Jurkat, Clone E6-1 (cell line): ENCODE data around the gene TULP4.
A peak's percentile ranks its signal among the peaks of the same experiment; 100 is the strongest.
"Not testable (repeated sequence)": the region's sequence is repeated elsewhere in the genome, so short reads cannot be mapped to it uniquely, and the experiment has no call there.

Source experiments
- DNase-seq: peaks from one replicate; pipeline ENCODE4 v3.0.0-alpha.2; 2011; ENCODE audit warnings: low read depth, low spot score
- H3K4me3 ChIP-seq: 2 replicates; pipeline ENCODE4 v1.5.1; 2011; ENCODE audit warnings: mild to moderate bottlenecking, low read length, control low read depth, moderate library complexity

The TULP4 gene

DNA sequence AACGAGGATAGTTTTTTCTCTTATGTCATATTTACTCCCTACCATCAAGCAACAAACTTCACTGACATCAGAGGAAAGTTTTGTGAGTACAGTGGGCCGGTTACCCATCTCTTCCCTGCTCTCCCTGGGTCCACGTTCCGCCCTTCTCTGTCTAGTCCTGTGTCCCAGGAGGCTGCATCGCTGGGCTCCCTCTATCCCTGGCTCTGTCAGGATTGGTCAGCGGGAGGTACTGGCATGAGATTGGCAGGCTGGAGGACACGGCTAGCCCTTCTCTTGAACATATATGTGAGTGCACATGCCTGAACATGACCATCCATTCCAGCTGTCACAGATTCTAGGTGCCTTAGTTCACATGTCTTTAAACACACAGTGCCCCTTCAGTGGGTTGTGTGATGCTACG lies 217.4 kb downstream of the TULP4 start:
- H3K4me3 ChIP-seq, result no peak overlapping the region
- no peak for DNase-seq

DNA sequence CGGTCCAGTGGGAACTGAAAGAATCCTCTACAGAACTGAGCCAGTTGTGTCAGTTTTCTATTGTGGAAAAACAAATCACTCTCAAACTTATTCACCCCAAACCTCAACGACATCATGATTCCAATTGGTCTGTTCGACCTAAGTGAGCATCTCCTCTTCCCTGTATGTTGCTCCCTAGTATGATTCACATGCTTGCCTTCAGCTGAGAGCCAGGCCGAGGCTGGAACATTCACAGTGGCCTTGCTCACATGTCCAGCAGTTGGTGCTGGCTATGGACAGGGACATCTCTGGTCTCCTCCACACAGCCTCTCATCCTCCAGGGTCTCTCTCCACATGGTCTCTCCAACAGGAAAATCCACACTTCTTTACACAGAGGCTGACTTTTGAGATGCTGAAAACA lies 219.3 kb downstream of the TULP4 start:
- no peak overlapping the region for H3K4me3 ChIP-seq
- no peak for DNase-seq

- no peak for DNase-seq
Observed at GRCh38 chr6:158531970-158532369, 219.7 kb downstream of the TULP4 start.

DNA sequence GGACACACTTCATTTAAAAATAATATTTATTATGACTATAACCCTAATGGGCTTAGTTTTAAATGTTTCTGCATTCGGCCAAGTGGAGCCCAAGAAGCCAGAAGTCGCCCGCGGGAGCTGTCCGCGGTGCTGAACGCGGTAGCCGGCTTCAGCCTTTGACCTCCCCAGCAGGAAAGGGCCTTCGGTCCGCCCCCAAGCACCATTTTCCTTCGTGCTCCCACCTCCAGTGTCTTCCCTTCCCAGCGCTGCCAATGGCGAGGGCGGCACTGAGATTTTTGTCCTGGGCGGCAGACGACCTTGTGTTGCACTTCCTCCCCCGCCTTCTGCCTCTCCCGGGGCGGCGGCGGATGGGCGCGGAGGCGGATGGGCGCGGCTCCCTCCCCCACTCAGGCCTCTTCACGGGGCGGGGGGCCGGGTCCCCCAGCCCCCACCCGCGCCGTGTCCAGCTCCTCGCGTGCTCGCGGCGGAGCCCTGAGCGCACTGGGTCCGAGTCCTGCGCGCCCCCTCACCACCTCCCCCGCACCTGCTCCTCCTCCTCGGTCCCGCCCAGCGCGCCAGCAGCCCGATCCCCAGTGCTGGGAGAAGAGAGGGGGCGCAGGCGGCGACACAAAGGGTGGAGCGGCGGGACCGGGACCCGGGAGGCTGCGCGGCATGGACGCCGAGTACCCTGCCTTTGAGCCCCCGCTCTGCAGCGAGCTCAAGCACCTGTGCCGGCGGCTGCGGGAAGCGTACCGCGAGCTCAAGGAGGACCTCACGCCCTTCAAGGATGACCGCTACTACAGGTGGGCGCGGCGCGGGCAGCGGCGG lies 224.0 kb downstream of the TULP4 start:
- peak; percentile 32 for DNase-seq
- H3K4me3 ChIP-seq, result no peak overlapping the region

More at GRCh38 chr6:158531970-158532369, 219.7 kb downstream of the TULP4 start:
- no peak overlapping the region for H3K4me3 ChIP-seq

GRCh38 chr6:158536891-158537798 lies 224.9 kb downstream of the TULP4 start:
- peak overlapping the region; percentile 18 for H3K4me3 ChIP-seq
- no peak for DNase-seq

DNA sequence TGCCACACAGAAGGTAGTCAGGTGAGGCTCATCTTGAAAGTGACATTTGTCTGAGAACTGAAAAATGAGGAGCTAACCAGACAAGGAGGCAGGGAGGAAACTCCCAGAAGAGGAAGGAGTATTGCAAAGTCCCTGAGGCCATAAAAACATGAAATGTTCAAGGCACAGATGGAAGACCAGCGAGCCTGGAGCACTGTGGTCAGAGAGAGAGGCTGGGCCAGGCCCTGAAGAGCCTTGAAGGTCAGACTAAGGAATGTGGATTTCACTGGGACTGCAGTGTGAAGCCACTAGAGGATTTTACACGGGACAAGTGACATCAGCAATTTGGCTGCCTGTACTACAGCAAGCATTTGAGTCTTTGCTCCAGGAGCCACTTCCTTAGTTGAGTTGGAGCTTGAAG lies 226.5 kb downstream of the TULP4 start:
- no peak overlapping the region for H3K4me3 ChIP-seq
- DNase-seq, result no peak

DNA sequence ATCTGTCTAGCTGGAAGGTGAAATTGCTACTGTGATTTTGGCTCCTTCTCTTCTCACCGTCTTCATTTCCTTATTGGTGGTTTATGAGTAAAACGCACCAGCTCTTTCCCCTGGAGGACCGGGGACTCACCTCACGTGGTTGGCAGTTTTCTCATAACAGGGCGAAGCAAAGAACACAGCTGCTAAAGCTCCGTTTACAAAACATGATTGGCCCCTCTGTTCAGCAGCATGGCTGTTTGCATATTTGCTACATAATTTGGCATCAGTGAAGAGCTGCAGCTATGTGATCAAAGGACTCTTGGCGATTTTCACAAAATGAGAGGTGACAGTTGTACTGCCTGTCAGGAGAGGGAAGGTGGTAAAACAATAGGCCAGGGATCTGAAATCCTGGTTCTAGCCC lies 227.1 kb downstream of the TULP4 start:
- DNase-seq, result no peak
- no peak overlapping the region for H3K4me3 ChIP-seq

- H3K4me3 ChIP-seq, result no peak overlapping the region
- no peak for DNase-seq
Observed at GRCh38 chr6:158539881-158540280, 227.6 kb downstream of the TULP4 start.

- H3K4me3 ChIP-seq, result no peak overlapping the region
- DNase-seq, result no peak
Observed at GRCh38 chr6:158543606-158544185, 231.4 kb downstream of the TULP4 start.

- no peak overlapping the region for H3K4me3 ChIP-seq
- no peak for DNase-seq
Observed at GRCh38 chr6:158544428-158544827, 232.2 kb downstream of the TULP4 start.

DNA sequence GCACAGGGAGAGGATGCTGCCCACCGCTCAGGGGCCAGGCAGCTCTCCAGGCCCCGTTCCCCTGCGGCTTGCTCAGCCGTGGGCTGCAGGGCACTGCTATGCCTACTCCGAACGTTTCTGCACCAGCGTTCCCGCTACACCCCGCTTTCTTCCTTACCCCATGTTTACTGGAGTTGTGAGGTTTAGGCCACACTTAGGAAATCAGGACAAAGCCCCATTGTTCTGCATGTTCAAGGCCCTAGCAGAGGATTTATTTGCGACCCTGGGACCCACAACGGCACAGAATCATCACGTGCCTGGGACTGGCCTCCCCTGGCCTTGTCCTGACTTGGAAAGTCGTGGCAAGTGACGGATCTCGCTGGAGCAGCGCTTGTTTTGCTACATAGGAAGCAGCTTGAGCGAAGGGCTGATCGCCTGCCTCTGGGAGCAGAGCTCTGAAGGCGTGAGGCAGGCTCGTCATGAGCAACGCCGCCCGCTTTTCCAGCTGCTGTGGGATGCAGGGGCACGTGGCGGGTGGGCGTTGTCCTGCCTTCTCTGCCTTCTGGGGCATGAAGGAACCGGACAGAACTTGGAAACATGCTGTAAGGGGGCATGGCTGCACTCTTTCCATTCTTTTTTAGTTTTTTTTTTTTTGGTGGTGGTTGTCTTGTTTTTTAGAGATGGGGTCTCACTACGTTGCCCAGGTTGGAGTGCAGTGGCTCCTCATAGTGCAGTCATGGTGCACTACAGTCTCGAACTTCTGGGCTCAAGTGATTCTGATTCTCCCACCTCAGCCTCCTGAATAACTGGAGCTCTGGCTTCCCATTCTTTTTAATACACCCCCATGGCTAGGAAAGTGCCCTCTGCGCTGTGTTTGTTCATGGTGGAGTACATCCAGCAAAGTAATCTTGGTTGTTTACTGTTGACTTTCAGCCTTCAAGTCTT lies 233.0 kb downstream of the TULP4 start:
- no peak for DNase-seq
- H3K4me3 ChIP-seq, result no peak overlapping the region

GRCh38 chr6:158548418-158549161 lies 236.3 kb downstream of the TULP4 start:
- no peak overlapping the region for H3K4me3 ChIP-seq
- DNase-seq, result no peak

DNA sequence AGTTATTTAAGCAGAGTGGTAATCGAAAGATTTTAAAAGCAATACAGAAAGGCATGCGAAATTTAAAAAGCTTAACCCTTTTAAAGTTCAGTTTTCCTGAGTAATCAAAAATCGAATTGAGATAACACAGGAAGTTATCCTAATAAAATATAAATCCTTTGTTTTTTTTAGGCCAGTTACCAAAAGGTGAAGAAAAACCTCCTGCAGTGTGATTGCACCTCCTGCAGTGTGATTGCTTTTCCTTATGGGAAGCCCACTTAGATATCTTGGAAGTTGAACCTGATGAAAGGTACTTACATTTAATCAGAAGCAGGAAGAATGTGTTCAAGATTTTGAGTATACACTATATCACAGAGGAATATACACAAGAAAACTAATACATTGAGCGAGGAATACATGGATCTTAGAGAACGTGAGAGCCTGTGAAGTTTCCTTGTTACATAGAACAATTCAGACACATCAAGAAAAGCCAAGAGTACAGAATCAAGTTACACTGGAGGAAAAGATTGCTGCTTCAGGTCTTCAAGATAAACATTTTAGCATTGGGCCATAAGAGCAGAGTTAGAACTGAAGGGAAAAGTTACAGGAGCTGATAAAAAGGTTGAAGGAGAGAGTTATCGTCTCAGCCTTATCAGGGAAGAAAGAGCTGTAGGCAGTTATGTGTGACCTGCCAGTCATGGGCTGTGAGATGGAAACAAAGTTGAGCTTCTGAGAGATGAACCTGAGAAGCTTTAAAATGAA lies 240.0 kb downstream of the TULP4 start:
- no peak overlapping the region for H3K4me3 ChIP-seq
- no peak for DNase-seq

DNA sequence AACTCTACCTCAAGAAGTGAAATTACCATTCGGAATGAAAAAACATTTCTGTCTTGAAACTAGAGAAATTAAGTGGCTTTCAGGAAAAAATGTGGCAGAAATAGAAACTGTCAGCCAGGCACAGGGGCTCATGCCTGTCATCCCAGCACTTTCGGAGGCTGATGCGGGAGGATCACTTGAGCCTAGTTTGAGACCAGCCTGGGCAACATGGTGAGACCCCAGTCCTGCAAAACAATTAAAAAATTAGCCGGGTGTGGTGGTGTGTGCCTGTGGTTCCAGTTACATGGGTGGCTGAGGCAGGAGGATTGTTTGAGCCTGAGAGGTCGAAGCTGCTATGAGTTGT lies 240.5 kb downstream of the TULP4 start:
- no peak for DNase-seq
- H3K4me3 ChIP-seq, result no peak overlapping the region

GRCh38 chr6:158554611-158555361 lies 242.5 kb downstream of the TULP4 start:
- H3K4me3 ChIP-seq, result no peak overlapping the region
- no peak for DNase-seq

DNA sequence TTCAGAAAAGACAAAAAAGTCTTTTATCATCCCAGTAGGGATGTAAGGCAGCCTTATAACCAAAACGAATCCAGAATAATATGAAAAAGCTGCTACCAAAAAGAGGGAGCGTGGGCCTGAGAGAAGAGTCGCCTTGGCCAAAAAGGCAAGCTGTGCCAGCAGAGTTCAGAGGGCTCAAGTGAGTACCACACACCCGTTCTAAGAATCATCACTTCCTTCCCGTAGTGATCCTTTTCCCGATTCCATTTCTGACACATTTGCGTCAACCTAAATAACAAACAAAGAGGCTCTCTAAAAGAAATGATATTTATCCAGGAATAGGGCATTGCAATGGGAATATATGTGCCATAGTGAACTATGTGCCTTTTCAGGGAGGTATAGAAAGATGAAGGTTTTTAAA lies 243.8 kb downstream of the TULP4 start:
- H3K4me3 ChIP-seq, result no peak overlapping the region

DNA sequence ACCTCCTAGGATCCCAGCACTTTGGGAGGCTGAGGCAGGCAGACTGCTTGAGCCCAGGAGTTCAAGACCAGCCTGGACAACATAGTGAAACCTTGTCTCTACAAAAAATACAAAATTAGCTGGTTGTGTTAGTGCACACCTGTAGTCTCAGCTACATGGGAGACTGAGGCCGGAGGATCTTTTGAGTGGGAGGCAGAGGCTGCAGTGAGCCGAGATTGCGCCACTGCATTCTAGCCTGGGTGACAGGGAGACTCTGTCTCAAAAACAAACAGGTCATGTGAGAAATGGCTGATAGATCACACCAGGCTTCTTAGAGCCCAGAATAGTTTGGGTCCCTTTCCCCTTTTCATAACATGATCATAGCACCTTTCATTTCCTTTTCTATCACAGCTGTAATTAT lies 244.8 kb downstream of the TULP4 start:
- H3K4me3 ChIP-seq, DNase-seq: not testable (repeated sequence)

More for the DNA sequence above, 243.8 kb downstream of the TULP4 start:
- no peak for DNase-seq
